ENCODE measurements around the gene ZFYVE9. TPM values are rescaled to one million over a fixed set of nuclear protein-coding genes. Genes with fewer than 3 reads are reported as not detected.

ZFYVE9 gene
- total and polyA plus RNA-seq, 2 donors from 2014 or later = 10.5 to 18.9 TPM

- H3K27ac ChIP-seq (ENCODE audit: low read depth in 2 of 2, low read length in 2 of 2) = no peak overlapping the region
- H3K27me3 ChIP-seq (ENCODE audit: control insufficient read depth, insufficient read depth, low read length) = no peaks in the 10 kb centered on the region
- no peak for DNase-seq
- H3K9me3 ChIP-seq (ENCODE audit: control insufficient read depth in 2 of 3, insufficient read depth in 1 of 3, low read length in 3 of 3) = no peaks in the 10 kb centered on the region
- TF ChIP-seq CTCF (IDR thresholded peaks at IDR 0.05; ENCODE audit: borderline replicate concordance, extremely low read depth, insufficient read depth) = no peak
- intact Hi-C loops (cut with DNase I) = no loop called here
- no peak for FAIRE-seq
- no peak overlapping the region for H3K4me3 ChIP-seq (ENCODE audit: low read length in 3 of 3)
- no peak overlapping the region for H3K9ac ChIP-seq (ENCODE audit: low read length in 3 of 3)
- no peaks in the 10 kb centered on the region for H3K36me3 ChIP-seq (ENCODE audit: control insufficient read depth in 2 of 3, insufficient read depth in 3 of 3, low read length in 3 of 3)
- no peaks in the 10 kb centered on the region for H3K4me1 ChIP-seq (ENCODE audit: control insufficient read depth in 2 of 3, insufficient read depth in 2 of 3, low read depth in 1 of 3, low read length in 3 of 3)
These were observed 50.5 kb downstream of the ZFYVE9 start for GRCh38 chr1:52192436-52192835.

- DNase-seq = no peak
These were observed 52.1 kb downstream of the ZFYVE9 start for GRCh38 chr1:52193985-52194384.

GRCh38 chr1:52195161-52195560 is 53.3 kb downstream of the ZFYVE9 start:
- Histone ChIP-seq H3K9me3 (ENCODE audit: control insufficient read depth in 2 of 3, insufficient read depth in 1 of 3, low read length in 3 of 3) (no peaks in the 10 kb centered on the region), H3K27ac (ENCODE audit: low read depth in 2 of 2, low read length in 2 of 2) (no peak overlapping the region), H3K4me1 (ENCODE audit: control insufficient read depth in 2 of 3, insufficient read depth in 2 of 3, low read depth in 1 of 3, low read length in 3 of 3) (no peaks in the 10 kb centered on the region), H3K27me3 (ENCODE audit: control insufficient read depth, insufficient read depth, low read length) (no peaks in the 10 kb centered on the region), H3K4me3 (ENCODE audit: low read length in 3 of 3) (no peak overlapping the region), H3K9ac (ENCODE audit: low read length in 3 of 3) (no peak overlapping the region), H3K36me3 (ENCODE audit: control insufficient read depth in 2 of 3, insufficient read depth in 3 of 3, low read length in 3 of 3) (no peaks in the 10 kb centered on the region)
- no peak for TF ChIP-seq CTCF (IDR thresholded peaks at IDR 0.05; ENCODE audit: borderline replicate concordance, extremely low read depth, insufficient read depth)
- intact Hi-C loops (cut with DNase I) = no loop called here
- DNase-seq (no peak), FAIRE-seq (no peak)

More at GRCh38 chr1:52193985-52194384, 52.1 kb downstream of the ZFYVE9 start:
- Histone ChIP-seq H3K27ac (ENCODE audit: low read depth in 2 of 2, low read length in 2 of 2) (no peak overlapping the region), H3K9me3 (ENCODE audit: control insufficient read depth in 2 of 3, insufficient read depth in 1 of 3, low read length in 3 of 3) (no peaks in the 10 kb centered on the region), H3K9ac (ENCODE audit: low read length in 3 of 3) (no peak overlapping the region), H3K4me1 (ENCODE audit: control insufficient read depth in 2 of 3, insufficient read depth in 2 of 3, low read depth in 1 of 3, low read length in 3 of 3) (no peaks in the 10 kb centered on the region), H3K4me3 (ENCODE audit: low read length in 3 of 3) (no peak overlapping the region), H3K27me3 (ENCODE audit: control insufficient read depth, insufficient read depth, low read length) (no peaks in the 10 kb centered on the region), H3K36me3 (ENCODE audit: control insufficient read depth in 2 of 3, insufficient read depth in 3 of 3, low read length in 3 of 3) (no peaks in the 10 kb centered on the region)
- intact Hi-C loops (cut with DNase I) = no loop called here
- no peak for TF ChIP-seq CTCF (IDR thresholded peaks at IDR 0.05; ENCODE audit: borderline replicate concordance, extremely low read depth, insufficient read depth)
- FAIRE-seq = no peak
